GM12865 (cell line): ENCODE data around the gene METTL1.

Experiments used
- DNase-seq: peaks from one replicate; pipeline ENCODE4 v3.0.0; 2010; ENCODE audit warnings: low read depth
- H3K4me3 ChIP-seq: 2 replicates; pipeline ENCODE4 v1.5.1; 2011; ENCODE audit warnings: mild to moderate bottlenecking, low read depth, low read length, control low read depth
- CTCF ChIP-seq: IDR thresholded peaks from 2 replicates; pipeline ENCODE4 v1.5.1; 2011; ENCODE audit warnings: low read length, control low read depth, low read depth, inconsistent platforms; ENCODE audit not compliant: insufficient read depth; ENCODE audit errors: missing control alignments

Gene METTL1

GRCh38 chr12:57813971-57814772, 42.3 kb upstream of the METTL1 start:
- TF ChIP-seq CTCF = no peak
- no peak overlapping the region for H3K4me3 ChIP-seq
- no peak for DNase-seq

- H3K4me3 ChIP-seq = no peak overlapping the region
- no peak for TF ChIP-seq CTCF
- DNase-seq = no peak
These were observed 41.4 kb upstream of the METTL1 start for GRCh38 chr12:57813111-57813970.

- no peak for TF ChIP-seq CTCF
- DNase-seq = no peak
- no peak overlapping the region for H3K4me3 ChIP-seq
These were observed 39.3 kb upstream of the METTL1 start for GRCh38 chr12:57811028-57811755.

GRCh38 chr12:57810450-57810849, 38.5 kb upstream of the METTL1 start:
- DNase-seq = no peak
- no peak for TF ChIP-seq CTCF
- H3K4me3 ChIP-seq = no peak overlapping the region

- H3K4me3 ChIP-seq = no peak overlapping the region
- no peak for DNase-seq
- no peak for TF ChIP-seq CTCF
These were observed 37.5 kb upstream of the METTL1 start for GRCh38 chr12:57809425-57809824.

- DNase-seq = no peak
- no peak overlapping the region for H3K4me3 ChIP-seq
- TF ChIP-seq CTCF = no peak
These were observed 36.4 kb upstream of the METTL1 start for GRCh38 chr12:57808351-57808750.
